GM19438 (cell line): Measurements from ENCODE around the gene KCTD15.

Source experiments
- ATAC-seq: cut with Tn5 transposase; IDR thresholded peaks from one replicate; pipeline ENCODE4 v1.9.1; 2021; ENCODE audit warnings: low read depth; ENCODE audit not compliant: unreplicated experiment

Gene KCTD15

GRCh38 chr19:33795370-33796163 lies 1.1 kb upstream of the KCTD15 start:
- peak; percentile 58 for ATAC-seq

- ATAC-seq = no peak
Observed at GRCh38 chr19:33797802-33798671, 1.4 kb downstream of the KCTD15 start.

GRCh38 chr19:33798681-33799111 lies 2.0 kb downstream of the KCTD15 start:
- ATAC-seq = no peak

GRCh38 chr19:33799476-33799875 lies 2.8 kb downstream of the KCTD15 start:
- no peak for ATAC-seq

GRCh38 chr19:33800012-33800680 lies 3.5 kb downstream of the KCTD15 start:
- no peak for ATAC-seq

- ATAC-seq = no peak
Observed at GRCh38 chr19:33801411-33801810, 4.7 kb downstream of the KCTD15 start.

- no peak for ATAC-seq
Observed at GRCh38 chr19:33802001-33802400, 5.3 kb downstream of the KCTD15 start.

GRCh38 chr19:33802801-33803200 lies 6.1 kb downstream of the KCTD15 start:
- ATAC-seq = no peak

GRCh38 chr19:33803383-33803782 lies 6.7 kb downstream of the KCTD15 start:
- ATAC-seq = no peak

GRCh38 chr19:33804021-33804799 lies 7.5 kb downstream of the KCTD15 start:
- no peak for ATAC-seq

GRCh38 chr19:33805313-33805712 lies 8.6 kb downstream of the KCTD15 start:
- ATAC-seq = no peak

GRCh38 chr19:33805840-33806433 lies 9.3 kb downstream of the KCTD15 start:
- no peak for ATAC-seq

- ATAC-seq = no peak
Observed at GRCh38 chr19:33806434-33806881, 9.8 kb downstream of the KCTD15 start.

- ATAC-seq = no peak
Observed at GRCh38 chr19:33808399-33808798, 11.7 kb downstream of the KCTD15 start.

- ATAC-seq = no peak
Observed at GRCh38 chr19:33809960-33810359, 13.3 kb downstream of the KCTD15 start.

GRCh38 chr19:33810821-33811220 lies 14.2 kb downstream of the KCTD15 start:
- ATAC-seq = no peak

GRCh38 chr19:33811246-33811645 lies 14.6 kb downstream of the KCTD15 start:
- ATAC-seq = no peak

GRCh38 chr19:33811736-33812387 lies 15.2 kb downstream of the KCTD15 start:
- no peak for ATAC-seq
